Lower lobe of right lung (tissue), 2 donors: Measurements from ENCODE around the gene RNASE4. TPM values are rescaled to one million over a fixed set of nuclear protein-coding genes. Genes with fewer than 3 reads are reported as not detected.
"Not testable (repeated sequence)": the region's sequence is repeated elsewhere in the genome, so short reads cannot be mapped to it uniquely, and the experiment has no call there.

Source experiments
- ATAC-seq, 2 donors: fragments of 200-7000 bp; cut with Tn5 transposase; one replicate each; pipeline ENCODE4 v1.9.1; 2020 to 2022; ENCODE audit warnings: mild to moderate bottlenecking in 2 of 2, moderate library complexity in 2 of 2
- DNase-seq: peaks from one replicate; pipeline ENCODE4 v3.0.0-alpha.2; 2020
- H3K27ac ChIP-seq: fragments of 200-600 bp; one replicate; pipeline ENCODE4 v1.8.0; 2022
- H3K27me3 ChIP-seq: fragments of 200-600 bp; one replicate; pipeline ENCODE4 v1.8.0; 2022; ENCODE audit warnings: low read depth
- H3K36me3 ChIP-seq: fragments of 200-600 bp; one replicate; pipeline ENCODE4 v1.8.0; 2022; ENCODE audit warnings: mild to moderate bottlenecking
- H3K4me1 ChIP-seq: fragments of 200-600 bp; one replicate; pipeline ENCODE4 v1.8.0; 2022
- H3K4me3 ChIP-seq: fragments of 200-600 bp; one replicate; pipeline ENCODE4 v1.8.0; 2022; ENCODE audit warnings: mild to moderate bottlenecking
- H3K9me3 ChIP-seq: fragments of 200-600 bp; one replicate; pipeline ENCODE4 v1.8.0; 2022
- CTCF ChIP-seq: fragments of 200-600 bp; IDR thresholded peaks from one replicate; pipeline ENCODE4 v1.8.0; 2022; ENCODE audit warnings: antibody characterized with exemption, mild to moderate bottlenecking
- intact Hi-C: fragments of 100-400 bp; cut with DNase I; formaldehyde crosslinking; loops from one replicate; pipeline ENCODE4 v1.11.0; 2022
- long read RNA-seq: library from polyadenylated mRNA; unstranded; transcript quantifications from one replicate; pipeline ENCODE4 v2.0.0, GENCODE V29; 2021
- total RNA-seq: library from RNA; stranded (reverse); fragmentation: NEBNext Ultra II Directional; extraction: Animal tissue kit (Norgen Biotek cat#: 25700); gene quantifications from one replicate; pipeline ENCODE4 v1.2.1, GENCODE V29; 2021
- donor health status: DM: no; HTN: yes; CAD: no; lungs with severe emphysema.

RNASE4 gene
- 41.0 TPM for total RNA-seq
- long read RNA-seq, transcript RNASE4-203 (2 exons, 2,520 nt): major isoform, 55 of 59 reads
- long read RNA-seq, partial matches to known transcripts: 0 of 59 reads
- long read RNA-seq, other reads (novel, unspliced or antisense): 3 of 59 reads

- intact Hi-C loops: no loop called here
- TF ChIP-seq CTCF: no peak
- Histone ChIP-seq H3K4me3 (peak within 1 kb of the TSS; percentile 81), H3K9me3 (no peaks in the 10 kb centered on the region), H3K27me3 (no peaks in the 10 kb centered on the region), H3K27ac (peak within 1 kb of the TSS; percentile 100), H3K36me3 (peaks cover 4% of the 10 kb centered on the region), H3K4me1 (peaks cover 49% of the 10 kb centered on the region)
- ATAC-seq (peak; percentile 71 to 79), DNase-seq (peak; percentile 93)
These were observed at the start of gene RNASE4 for GRCh38 chr14:20683891-20684661. Gene RNASE4, plus strand, starts transcription at chr14:20684560. Its CDS starts 14,812 bp downstream, at chr14:20699372.

GRCh38 chr14:20641591-20641990, 42.8 kb upstream of the RNASE4 start, which contains the start of gene OR6S1:
Gene OR6S1, minus strand, starts transcription at chr14:20641691. Its CDS starts 0 bp downstream, at chr14:20641691.
- no peaks in the 10 kb centered on the region for H3K9me3 ChIP-seq
- peaks cover 41% of the 10 kb centered on the region for H3K27me3 ChIP-seq
- no peak within 1 kb of the TSS for H3K4me3 ChIP-seq
- no peaks in the 10 kb centered on the region for H3K36me3 ChIP-seq
- TF ChIP-seq CTCF: no peak
- no peaks in the 10 kb centered on the region for H3K4me1 ChIP-seq
- H3K27ac ChIP-seq: no peak within 1 kb of the TSS
- intact Hi-C loops: no loop called here
- ATAC-seq (no peak), DNase-seq (no peak)

GRCh38 chr14:20642182-20642581, 42.2 kb upstream of the RNASE4 start:
- no peak overlapping the region for H3K4me3 ChIP-seq
- DNase-seq (no peak), ATAC-seq (no peak)
- no peak overlapping the region for H3K27ac ChIP-seq
- intact Hi-C loops: no loop called here
- no peak for TF ChIP-seq CTCF
- H3K27me3 ChIP-seq: peaks cover 37% of the 10 kb centered on the region
- no peaks in the 10 kb centered on the region for H3K4me1 ChIP-seq
- no peaks in the 10 kb centered on the region for H3K36me3 ChIP-seq
- H3K9me3 ChIP-seq: no peaks in the 10 kb centered on the region

GRCh38 chr14:20642755-20643154, 41.6 kb upstream of the RNASE4 start:
- ATAC-seq, intact Hi-C loops: not testable (repeated sequence)

GRCh38 chr14:20644520-20644919, 39.8 kb upstream of the RNASE4 start:
- Histone ChIP-seq H3K4me3 (no peak overlapping the region), H3K9me3 (no peaks in the 10 kb centered on the region), H3K4me1 (no peaks in the 10 kb centered on the region), H3K36me3 (no peaks in the 10 kb centered on the region), H3K27ac (no peak overlapping the region), H3K27me3 (peaks cover 26% of the 10 kb centered on the region)
- intact Hi-C loops: no loop called here
- DNase-seq (no peak), ATAC-seq (no peak)
- no peak for TF ChIP-seq CTCF

More at GRCh38 chr14:20642755-20643154, 41.6 kb upstream of the RNASE4 start:
- peaks cover 31% of the 10 kb centered on the region for H3K27me3 ChIP-seq
- not testable (repeated sequence) for H3K4me1 ChIP-seq, H3K27ac ChIP-seq, H3K9me3 ChIP-seq, H3K36me3 ChIP-seq, DNase-seq, H3K4me3 ChIP-seq

- no peak overlapping the region for H3K4me3 ChIP-seq
- no peaks in the 10 kb centered on the region for H3K9me3 ChIP-seq
- H3K4me1 ChIP-seq: no peaks in the 10 kb centered on the region
- TF ChIP-seq CTCF: no peak
- H3K36me3 ChIP-seq: no peaks in the 10 kb centered on the region
- ATAC-seq (no peak), DNase-seq (no peak)
- H3K27ac ChIP-seq: no peak overlapping the region
- intact Hi-C loops: no loop called here
- H3K27me3 ChIP-seq: peaks cover 27% of the 10 kb centered on the region
These were observed 38.9 kb upstream of the RNASE4 start for GRCh38 chr14:20645481-20645880.
